ENCODE results near the gene BICDL1.

The BICDL1 gene

GRCh38 chr12:120103044-120103338, 114.0 kb downstream of the BICDL1 start:
- no peak for DNase-seq

GRCh38 chr12:120103371-120103770, 114.3 kb downstream of the BICDL1 start:
- DNase-seq = no peak

GRCh38 chr12:120106151-120106550, 117.1 kb downstream of the BICDL1 start:
- no peak for DNase-seq

GRCh38 chr12:120109570-120110267, 120.7 kb downstream of the BICDL1 start:
- no peak for DNase-seq

GRCh38 chr12:120110550-120111501, 121.8 kb downstream of the BICDL1 start:
- DNase-seq = peak; percentile 29

GRCh38 chr12:120115066-120115465, 126.0 kb downstream of the BICDL1 start:
- DNase-seq = no peak

GRCh38 chr12:120115692-120116440, 126.8 kb downstream of the BICDL1 start:
- DNase-seq = no peak

GRCh38 chr12:120116441-120116791, 127.4 kb downstream of the BICDL1 start, which contains the start of gene RAB35:
Gene RAB35, minus strand, starts transcription at chr12:120116753. Its CDS starts 103 bp downstream, at chr12:120116650.
- DNase-seq = no peak

GRCh38 chr12:120116792-120117651, 128.0 kb downstream of the BICDL1 start:
- DNase-seq = peak; percentile 97

- no peak for DNase-seq
Observed at GRCh38 chr12:120117961-120118320, 128.9 kb downstream of the BICDL1 start.

GRCh38 chr12:120118321-120119061, 129.5 kb downstream of the BICDL1 start:
- no peak for DNase-seq

GRCh38 chr12:120119271-120119973, 130.4 kb downstream of the BICDL1 start:
- DNase-seq = no peak

- no peak for DNase-seq
Observed at GRCh38 chr12:120121343-120121742, 132.3 kb downstream of the BICDL1 start.

GRCh38 chr12:120121766-120122293, 132.8 kb downstream of the BICDL1 start:
- no peak for DNase-seq

GRCh38 chr12:120125029-120125428, 136.0 kb downstream of the BICDL1 start:
- no peak for DNase-seq

GRCh38 chr12:120125792-120126634, 137.0 kb downstream of the BICDL1 start:
- no peak for DNase-seq

GRCh38 chr12:120126635-120127005, 137.6 kb downstream of the BICDL1 start:
- no peak for DNase-seq

GRCh38 chr12:120130011-120130410, 141.0 kb downstream of the BICDL1 start:
- DNase-seq = no peak

GRCh38 chr12:120131116-120131515, 142.1 kb downstream of the BICDL1 start:
- no peak for DNase-seq
